Progenitor cell of endocrine pancreas (in vitro differentiated cells): Measurements from ENCODE around the gene SLC23A2. TPM values are rescaled to one million over a fixed set of nuclear protein-coding genes. Genes with fewer than 3 reads are reported as not detected.

ENCODE experiments used
- DNase-seq: peaks from one replicate; pipeline ENCODE4 v3.0.0; 2021; ENCODE audit warnings: low spot score; ENCODE audit not compliant: unreplicated experiment
- H3K27ac Mint-ChIP-seq: 2 replicates; pipeline ENCODE4 v1.8.0; 2021; ENCODE audit warnings: mild to moderate bottlenecking, moderate library complexity, mixed read lengths
- H3K27me3 Mint-ChIP-seq: 2 replicates; pipeline ENCODE4 v1.8.0; 2021; ENCODE audit warnings: mixed read lengths
- H3K36me3 Mint-ChIP-seq: 2 replicates; pipeline ENCODE4 v1.8.0; 2022; ENCODE audit warnings: mixed read lengths; ENCODE audit not compliant: insufficient read depth
- H3K4me1 Mint-ChIP-seq: 2 replicates; pipeline ENCODE4 v1.8.0; 2021; ENCODE audit warnings: low read depth, mixed read lengths
- H3K4me3 Mint-ChIP-seq: 2 replicates; pipeline ENCODE4 v1.8.0; 2021; ENCODE audit warnings: low read depth, mild to moderate bottlenecking, moderate library complexity, mixed read lengths
- H3K9me3 Mint-ChIP-seq: 2 replicates; pipeline ENCODE4 v1.8.0; 2021; ENCODE audit warnings: low read depth, mixed read lengths
- CTCF ChIP-seq: fragments of 200-600 bp; sonication (generic); IDR thresholded peaks from one replicate; pipeline ENCODE4 v1.5.0; 2021; ENCODE audit warnings: antibody characterized with exemption, mild to moderate bottlenecking; ENCODE audit not compliant: unreplicated experiment
- total RNA-seq: library from RNA; stranded (reverse); gene quantifications from 2 replicates; pipeline ENCODE4 v1.2.1, GENCODE V29; 2021

The SLC23A2 gene
- total RNA-seq, 1 donor from 2014 or later = 23.6 TPM

GRCh38 chr20:4876301-4876700 is 125.0 kb downstream of the SLC23A2 start:
- no peaks in the 10 kb centered on the region for H3K9me3 Mint-ChIP-seq
- H3K27me3 Mint-ChIP-seq = no peaks in the 10 kb centered on the region
- peaks cover 1% of the 10 kb centered on the region for H3K4me1 Mint-ChIP-seq
- H3K36me3 Mint-ChIP-seq = peaks cover 5% of the 10 kb centered on the region
- no peak for TF ChIP-seq CTCF
- no peak for DNase-seq
- H3K4me3 Mint-ChIP-seq = no peak overlapping the region
- no peak overlapping the region for H3K27ac Mint-ChIP-seq

- no peak for DNase-seq
- peaks cover 1% of the 10 kb centered on the region for H3K4me1 Mint-ChIP-seq
- TF ChIP-seq CTCF = no peak
- H3K27me3 Mint-ChIP-seq = no peaks in the 10 kb centered on the region
- no peak overlapping the region for H3K27ac Mint-ChIP-seq
- no peak overlapping the region for H3K4me3 Mint-ChIP-seq
- no peaks in the 10 kb centered on the region for H3K9me3 Mint-ChIP-seq
- peaks cover 5% of the 10 kb centered on the region for H3K36me3 Mint-ChIP-seq
These were observed 125.7 kb downstream of the SLC23A2 start for GRCh38 chr20:4875578-4876067.

GRCh38 chr20:4873396-4873795 is 127.9 kb downstream of the SLC23A2 start:
- TF ChIP-seq CTCF = no peak
- no peak for DNase-seq
- Mint-ChIP-seq H3K36me3 (peaks cover 7% of the 10 kb centered on the region), H3K4me1 (peaks cover 6% of the 10 kb centered on the region), H3K9me3 (no peaks in the 10 kb centered on the region), H3K27me3 (no peaks in the 10 kb centered on the region), H3K4me3 (no peak overlapping the region), H3K27ac (no peak overlapping the region)

GRCh38 chr20:4871486-4871885 is 129.8 kb downstream of the SLC23A2 start:
- TF ChIP-seq CTCF = no peak
- no peak overlapping the region for H3K4me3 Mint-ChIP-seq
- H3K9me3 Mint-ChIP-seq = no peaks in the 10 kb centered on the region
- no peaks in the 10 kb centered on the region for H3K27me3 Mint-ChIP-seq
- DNase-seq = no peak
- peaks cover 8% of the 10 kb centered on the region for H3K36me3 Mint-ChIP-seq
- H3K4me1 Mint-ChIP-seq = peaks cover 10% of the 10 kb centered on the region
- no peak overlapping the region for H3K27ac Mint-ChIP-seq

- Mint-ChIP-seq H3K36me3 (peaks cover 8% of the 10 kb centered on the region), H3K4me3 (no peak overlapping the region), H3K27ac (no peak overlapping the region), H3K27me3 (no peaks in the 10 kb centered on the region), H3K4me1 (peaks cover 10% of the 10 kb centered on the region), H3K9me3 (no peaks in the 10 kb centered on the region)
- no peak for DNase-seq
- TF ChIP-seq CTCF = no peak
These were observed 130.4 kb downstream of the SLC23A2 start for GRCh38 chr20:4870906-4871305.
